GM20431 (cell line): ENCODE measurements around the gene KIAA1143.

Source experiments
- in situ Hi-C: fragments of 300-500 bp; cut with MseI, MboI; formaldehyde crosslinking; loops from one replicate; pipeline ENCODE4 v1.15.0; 2020; ENCODE audit warnings: low sequenced_read_pairs; ENCODE audit not compliant: unreplicated experiment

The KIAA1143 gene

DNA sequence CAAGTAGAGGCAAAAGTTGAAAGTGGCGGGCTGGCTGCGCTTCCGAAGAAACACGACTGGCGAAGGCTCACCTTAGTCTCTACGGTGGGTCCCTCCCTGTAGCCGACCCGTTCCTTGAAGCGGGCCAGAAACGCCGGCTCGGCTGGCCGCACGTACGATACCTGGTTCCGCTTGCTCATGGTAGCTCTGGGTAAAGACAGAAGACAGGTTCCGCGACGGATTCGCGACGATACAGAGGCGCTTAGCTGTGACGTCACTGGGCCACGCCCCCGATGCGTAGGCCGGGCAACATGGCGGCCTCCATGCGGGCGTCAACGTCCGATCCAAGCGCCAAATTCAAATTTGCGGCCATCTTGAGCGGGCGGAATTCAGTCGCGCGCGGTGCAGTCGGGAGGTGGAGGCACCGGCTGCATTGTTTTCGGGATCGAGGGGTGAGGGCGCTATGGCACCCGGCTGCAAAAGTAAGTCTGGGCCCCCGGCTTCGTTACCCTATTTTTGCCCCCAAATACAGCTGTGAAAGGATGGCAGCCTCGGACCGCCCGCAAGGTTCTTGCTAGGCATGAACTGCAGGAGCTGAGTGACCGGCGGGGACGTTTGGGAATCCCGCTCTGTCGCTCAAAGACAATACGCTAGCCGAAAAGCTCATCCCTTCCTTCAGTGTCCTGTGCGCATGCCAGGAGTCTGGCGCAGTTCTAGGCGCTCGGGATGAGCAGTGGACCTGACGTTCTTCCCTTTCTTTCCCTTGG lies at the start of gene KIAA1143, which contains the start of gene KIF15:
TSS of gene KIAA1143 (minus strand) at position 196 of the 746 bp plus-strand sequence. CDS start at position 179, 17 bp downstream.
TSS of gene KIF15 (plus strand) at position 371 of the 746 bp plus-strand sequence. CDS start at position 443, 72 bp downstream.
- in situ Hi-C loops = no loop called here

- in situ Hi-C loops = no loop called here
Observed at GRCh38 chr3:44805960-44806359, 44.5 kb upstream of the KIAA1143 start.

DNA sequence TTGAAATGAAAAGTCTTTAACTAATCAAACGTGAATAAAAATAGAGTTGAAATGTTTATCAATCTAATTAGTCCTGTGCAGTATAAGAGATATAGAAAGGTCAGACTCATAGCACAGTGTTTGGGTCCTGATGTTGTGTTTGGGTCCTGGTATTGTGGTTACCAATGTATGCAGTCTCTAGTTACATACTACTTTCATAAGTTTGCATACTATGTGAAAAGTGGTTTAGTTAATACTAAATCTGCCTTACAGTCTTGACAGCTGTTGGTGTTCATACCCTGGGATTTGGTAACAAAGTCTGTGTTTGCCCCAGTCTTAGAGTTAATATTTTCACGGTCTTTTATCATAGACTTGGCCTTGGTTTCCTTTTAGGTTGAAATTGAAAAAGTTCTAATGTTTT lies 41.9 kb upstream of the KIAA1143 start:
- in situ Hi-C loops = no loop called here

GRCh38 chr3:44802011-44802410 lies 40.6 kb upstream of the KIAA1143 start:
- in situ Hi-C loops = no loop called here

DNA sequence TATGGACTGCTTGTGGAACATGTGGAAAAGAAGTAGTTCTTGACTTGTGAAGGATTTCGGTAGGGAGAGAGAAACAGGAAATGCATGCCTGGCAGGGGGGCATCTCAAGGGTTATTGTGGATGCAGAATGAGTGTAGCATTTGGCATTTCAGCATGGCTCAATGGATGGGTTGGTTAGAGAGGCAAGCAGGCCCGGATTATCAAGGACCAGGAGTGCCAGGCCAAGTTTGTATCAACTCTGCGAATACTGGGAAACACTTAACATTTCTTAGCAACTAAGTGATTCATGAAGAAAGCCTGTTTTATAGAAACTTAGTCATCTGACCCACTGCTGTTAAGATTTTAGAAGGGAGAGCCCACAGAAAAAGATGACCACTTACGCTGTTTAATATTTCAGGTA lies 33.8 kb upstream of the KIAA1143 start:
- in situ Hi-C loops = no loop called here

DNA sequence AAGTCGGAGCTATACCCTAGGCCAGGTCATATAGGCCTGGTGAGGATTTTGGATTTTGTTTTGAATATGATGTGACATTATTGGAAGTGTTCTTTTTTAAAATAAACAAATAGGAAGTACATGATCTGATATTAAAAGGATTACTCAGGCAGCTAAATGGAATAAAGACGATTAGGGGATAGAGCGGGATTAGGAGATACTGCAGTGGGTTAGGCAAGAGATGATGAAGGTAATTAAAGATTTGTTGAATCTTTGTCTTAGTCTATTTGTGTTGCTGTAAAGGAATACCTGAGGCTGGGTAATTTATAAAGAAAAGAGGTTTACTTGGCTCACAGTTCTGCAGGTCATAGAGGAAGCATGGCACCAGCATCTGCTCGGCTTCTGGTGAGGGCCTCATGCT lies 21.5 kb upstream of the KIAA1143 start:
- in situ Hi-C loops = no loop called here

DNA sequence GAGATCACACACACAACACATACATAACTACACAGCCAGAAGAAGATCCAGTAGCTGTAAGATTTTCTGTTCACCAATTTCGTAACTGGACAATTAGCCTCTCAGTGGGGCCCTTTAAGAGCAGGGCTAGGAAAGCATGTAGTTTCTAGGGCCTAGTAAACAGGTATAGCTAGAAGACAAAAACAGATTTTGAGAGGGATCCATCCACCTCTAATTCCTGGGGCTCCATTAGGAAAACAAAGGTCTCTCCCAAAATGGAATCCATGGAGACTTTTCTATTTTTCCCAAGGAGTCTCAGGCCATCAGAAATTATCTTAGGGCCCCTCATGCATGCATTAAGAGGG lies 10.7 kb upstream of the KIAA1143 start:
- in situ Hi-C loops = no loop called here

DNA sequence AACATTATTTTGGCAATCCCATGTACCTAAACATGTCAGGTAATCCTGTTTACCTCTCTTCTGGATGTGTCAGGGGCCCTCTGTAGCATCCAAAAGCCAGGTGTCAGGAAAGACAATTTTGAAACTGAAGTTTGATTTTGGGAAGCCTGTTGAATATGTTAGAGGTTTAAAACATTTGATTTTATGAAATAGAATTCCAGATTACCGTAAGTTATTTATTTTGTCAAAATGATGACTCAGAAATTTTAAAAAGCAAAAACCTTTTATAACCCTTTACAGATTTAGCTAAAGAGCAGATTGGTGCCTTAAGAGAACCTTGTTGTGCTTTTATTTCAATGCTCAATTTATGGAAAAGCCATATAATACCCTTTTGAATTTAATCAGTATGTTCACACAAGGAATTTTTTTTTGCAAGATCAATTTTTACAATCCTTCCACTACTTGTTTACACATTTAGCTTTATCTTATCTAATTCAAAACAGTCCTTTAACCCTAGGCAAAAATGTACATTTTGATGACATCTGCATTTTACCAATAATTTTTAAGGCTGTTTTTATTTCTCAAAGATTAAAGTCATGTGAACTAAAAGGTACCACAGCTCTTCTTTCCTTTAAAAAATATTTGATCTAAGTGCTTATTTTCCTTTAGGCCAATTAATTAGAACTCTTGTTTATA lies 10.1 kb upstream of the KIAA1143 start:
- in situ Hi-C loops = no loop called here

DNA sequence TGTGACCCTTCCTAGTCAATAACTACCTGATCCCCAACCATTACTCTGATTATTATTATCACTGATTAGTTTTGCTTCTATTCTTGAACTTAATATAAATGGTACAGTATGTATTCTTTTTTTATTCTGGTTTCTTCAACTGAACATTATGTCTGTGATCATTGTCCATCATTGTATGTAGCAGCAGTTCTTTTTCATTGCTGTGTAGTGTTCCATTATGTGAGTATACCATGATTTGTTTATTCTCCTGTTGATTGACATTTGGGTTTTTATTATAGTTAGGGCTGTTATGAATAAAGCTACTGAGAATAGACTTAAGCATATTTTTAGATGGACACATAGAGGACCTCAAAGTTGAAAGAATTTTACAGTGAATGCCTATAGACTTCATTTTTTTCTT lies 2.8 kb upstream of the KIAA1143 start:
- in situ Hi-C loops = no loop called here

DNA sequence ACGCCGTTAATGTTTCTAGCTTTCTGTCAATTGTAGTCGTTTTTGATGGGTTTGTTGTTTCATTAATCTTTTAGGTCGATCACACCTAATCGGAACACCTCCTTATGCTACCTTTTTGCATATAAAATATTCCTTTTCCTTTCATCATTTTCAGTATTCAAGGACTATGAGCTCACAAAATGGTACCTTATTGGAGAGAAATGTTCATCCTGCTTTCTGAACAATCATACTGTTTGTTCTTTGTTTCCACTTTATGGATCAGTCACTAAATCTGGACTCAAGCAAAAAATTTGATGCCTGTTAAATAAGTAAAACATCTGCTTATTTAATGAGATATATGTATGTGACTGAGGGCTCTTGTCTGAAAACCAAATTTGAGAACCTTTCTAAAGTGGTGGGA lies 1.3 kb upstream of the KIAA1143 start:
- in situ Hi-C loops = no loop called here

- in situ Hi-C loops = no loop called here
Observed at GRCh38 chr3:44762170-44762677, 805 bp upstream of the KIAA1143 start.

DNA sequence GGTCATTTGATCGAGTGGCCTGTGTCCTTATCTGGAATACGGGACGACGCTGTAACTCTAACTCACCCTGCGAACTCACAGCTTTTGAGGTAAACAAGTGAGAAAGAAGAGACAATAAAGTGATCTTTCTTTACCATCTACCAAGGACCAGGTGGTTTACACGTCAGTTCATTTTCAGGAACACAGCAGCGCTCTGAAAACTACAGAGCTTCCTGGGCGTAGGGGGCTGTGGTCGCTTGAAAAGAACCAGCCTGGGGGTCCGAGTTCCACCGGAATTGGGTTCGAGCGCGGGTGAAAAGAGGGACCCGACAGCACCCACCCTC lies 357 bp downstream of the KIAA1143 start:
- in situ Hi-C loops = no loop called here

DNA sequence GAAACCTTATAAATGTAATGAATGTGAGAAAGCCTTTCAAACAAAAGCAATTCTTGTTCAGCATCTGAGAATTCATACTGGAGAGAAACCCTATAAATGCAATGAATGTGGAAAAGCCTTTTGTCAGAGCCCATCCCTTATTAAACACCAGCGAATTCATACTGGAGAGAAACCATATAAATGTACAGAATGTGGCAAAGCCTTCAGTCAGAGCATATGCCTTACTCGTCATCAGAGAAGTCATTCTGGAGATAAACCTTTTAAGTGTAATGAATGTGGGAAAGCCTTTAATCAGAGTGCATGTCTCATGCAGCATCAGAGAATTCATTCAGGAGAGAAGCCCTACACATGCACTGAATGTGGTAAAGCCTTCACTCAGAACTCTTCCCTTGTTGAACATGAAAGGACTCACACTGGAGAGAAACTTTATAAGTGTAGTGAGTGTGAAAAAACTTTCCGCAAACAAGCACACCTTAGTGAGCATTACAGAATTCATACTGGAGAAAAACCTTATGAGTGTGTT lies 26.7 kb downstream of the KIAA1143 start:
- in situ Hi-C loops = no loop called here

DNA sequence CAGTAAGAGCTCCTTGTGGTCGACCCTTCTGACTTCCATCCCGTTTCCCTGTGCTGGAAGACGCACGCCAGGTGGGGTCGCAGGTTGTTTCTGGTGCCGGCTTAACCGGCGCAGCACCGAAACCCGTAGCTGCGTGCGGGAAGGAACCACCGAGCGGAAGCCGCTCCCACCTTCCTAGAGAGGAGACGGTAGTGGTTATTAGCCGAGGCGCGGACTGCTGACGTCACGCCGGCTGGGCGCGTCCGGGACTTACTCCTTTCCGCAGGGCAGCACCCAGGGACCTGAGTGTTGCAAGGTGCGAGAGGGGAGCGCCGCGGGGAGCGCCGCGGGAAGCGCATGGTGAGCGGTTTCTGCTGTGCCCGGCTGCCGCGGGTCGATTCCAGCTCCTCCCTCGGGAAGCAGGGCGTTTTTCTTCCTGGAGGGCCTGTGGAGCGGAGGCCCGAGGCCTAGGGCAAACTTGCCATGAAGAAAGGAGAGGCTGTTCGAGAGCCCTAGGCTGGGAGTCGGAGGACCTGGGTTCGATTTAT lies 32.0 kb downstream of the KIAA1143 start, which contains the start of gene ZNF501:
TSS of gene ZNF501 (plus strand) at position 252 of the 527 bp plus-strand sequence. CDS start 4,787 bp downstream, outside the sequence.
- in situ Hi-C loops = no loop called here

- in situ Hi-C loops = no loop called here
Observed at GRCh38 chr3:44722103-44722401, 39.4 kb downstream of the KIAA1143 start.

- in situ Hi-C loops = no loop called here
Observed at GRCh38 chr3:44721231-44722102, 40.0 kb downstream of the KIAA1143 start.

DNA sequence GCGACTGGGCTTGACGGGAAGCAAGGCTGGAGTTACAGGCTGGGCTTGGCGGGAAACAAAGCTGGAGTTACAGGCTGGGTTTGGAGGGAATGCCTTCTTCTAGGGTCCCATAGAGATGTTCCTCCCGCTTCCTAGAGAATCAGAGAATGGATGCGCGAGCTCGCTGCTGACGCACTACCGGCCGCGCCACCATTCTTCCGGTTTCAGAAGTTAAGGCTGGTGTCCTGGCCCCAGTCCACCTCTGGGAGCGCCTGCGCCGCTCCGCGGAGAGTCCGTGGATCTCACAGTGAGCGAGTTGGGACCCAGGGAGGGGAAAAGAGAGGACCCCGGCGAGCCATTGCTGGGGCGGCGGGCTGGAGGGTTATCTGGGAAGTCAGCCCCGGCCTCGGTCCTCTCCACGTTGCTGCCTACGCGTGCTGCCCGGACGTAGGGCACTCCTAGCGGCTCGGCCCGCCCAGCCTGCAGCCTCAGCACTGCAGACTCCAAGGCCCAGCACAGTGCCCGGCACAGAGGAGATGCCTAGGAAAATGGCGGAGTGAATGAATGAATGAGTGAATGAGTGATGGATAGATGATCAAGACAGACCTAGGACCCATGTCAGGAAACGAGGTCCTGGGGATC lies 48.9 kb downstream of the KIAA1143 start, which contains the start of gene ZNF502:
TSS of gene ZNF502 (plus strand) at position 206 of the 621 bp plus-strand sequence. CDS start 7,602 bp downstream, outside the sequence.
- in situ Hi-C loops = no loop called here
